ENCODE data around the gene ATP5MC2.

ATP5MC2 gene

DNA sequence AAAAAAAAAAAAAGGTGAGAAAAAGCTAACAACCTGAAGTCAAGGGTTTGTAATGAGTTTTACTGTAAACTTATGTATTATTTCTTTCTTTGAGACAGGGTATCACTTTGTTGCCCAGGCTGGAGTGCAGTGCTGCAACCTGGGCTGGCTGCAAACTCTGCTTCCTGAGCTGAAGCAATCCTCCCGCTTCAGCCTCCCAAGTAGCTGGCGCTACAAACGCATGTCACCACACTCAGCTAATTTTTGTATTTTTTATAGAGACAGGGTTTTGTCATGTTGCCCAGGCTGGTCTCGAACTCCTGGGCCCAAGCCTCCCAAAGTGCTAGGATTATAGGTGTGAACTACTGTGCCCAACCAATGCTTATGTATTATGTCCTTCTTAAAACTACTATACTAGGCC lies 58.9 kb downstream of the ATP5MC2 start:
- WGBS (ENCODE audit: insufficient coverage, insufficient read length): no CpG with 5 or more reads among the region's 4 CpGs
- H3K9me3 ChIP-seq (ENCODE audit: control insufficient read depth, insufficient read depth, low read length): no peaks in the 10 kb centered on the region

More for the DNA sequence above, 58.9 kb downstream of the ATP5MC2 start:
- Histone ChIP-seq H3K4me3 (ENCODE audit: low read length) (no peak overlapping the region), H3K36me3 (ENCODE audit: control insufficient read depth, insufficient read depth, low read length) (no peaks in the 10 kb centered on the region), H3K27me3 (ENCODE audit: control insufficient read depth, insufficient read depth, low read length) (no peaks in the 10 kb centered on the region), H3K27ac (ENCODE audit: low read length) (no peak overlapping the region), H3K4me1 (ENCODE audit: control insufficient read depth, insufficient read depth, low read length) (no peaks in the 10 kb centered on the region)
- no peak for DNase-seq (ENCODE audit: low read depth, low spot score)

Measured in iPS DF 6.9 (cell line).